ENCODE results near the gene RAB27A.

GRCh38 chr15:55253580-55253979 lies 36.0 kb downstream of the RAB27A start:
- TF ChIP-seq ATF3 (IDR thresholded peaks at IDR 0.05) (no peak), ATF3 (CRISPR knock-in tag; conservative IDR thresholded peaks at IDR 0.05) (no peak), POLR2G (IDR thresholded peaks at IDR 0.05; ENCODE audit: low read depth, low read length) (no peak), RBM39 (optimal IDR thresholded peaks at IDR 0.05; ENCODE audit: low read depth, low read length) (no peak), CHD4 (IDR thresholded peaks at IDR 0.05; ENCODE audit: insufficient read depth, insufficient replicate concordance, low read depth, low read length, poor library complexity, severe bottlenecking) (no peak), CTCF (IDR thresholded peaks at IDR 0.05 in 2 of 3, conservative IDR thresholded peaks at IDR 0.05 in 1 of 3; ENCODE audit: insufficient read depth in 2 of 3, low read depth in 1 of 3, low read length in 3 of 3) (no peak), CHD7 (IDR thresholded peaks at IDR 0.05; ENCODE audit: low read depth, low read length) (no peak)
